Glomerular endothelial cell (primary cell): ENCODE measurements around the gene GALNT14. TPM values are rescaled to one million over a fixed set of nuclear protein-coding genes. Genes with fewer than 3 reads are reported as not detected.

Experiments used
- DNase-seq: peaks from one replicate; pipeline ENCODE4 v3.0.0-alpha.2; 2011; ENCODE audit warnings: low read depth, low spot score; ENCODE audit errors: extremely low read depth
- total RNA-seq: library from RNA; depleted of rRNA; stranded (reverse); fragments of >200 nt; gene quantifications from 2 replicates; pipeline ENCODE4 v1.2.3, GENCODE V29; 2015

The GALNT14 gene
- total RNA-seq, 1 donor from 2014 or later, result 17.0 TPM

- DNase-seq, result no peak
These were observed 1.5 kb downstream of the GALNT14 start for GRCh38 chr2:31136732-31137131.

DNA sequence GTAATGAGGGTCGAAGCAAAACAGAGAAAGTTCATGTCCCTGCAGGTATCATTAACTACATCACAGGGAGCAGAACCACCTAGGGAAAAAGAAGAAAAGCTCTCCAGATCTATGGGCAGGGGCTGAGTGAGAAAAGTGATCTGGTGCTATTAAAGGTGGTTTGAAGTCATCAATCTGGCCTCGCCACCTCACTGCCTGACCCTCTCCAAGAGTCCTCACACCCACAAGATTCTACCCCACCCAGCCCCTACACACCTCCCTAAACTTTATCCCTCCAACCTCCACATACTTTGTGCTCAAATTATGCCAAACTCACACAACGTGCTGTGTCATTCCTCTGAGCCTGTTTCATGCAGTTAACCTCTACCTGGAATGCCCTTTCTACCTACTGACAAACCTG is 2.2 kb downstream of the GALNT14 start:
- no peak for DNase-seq

- DNase-seq, result no peak
These were observed 3.8 kb downstream of the GALNT14 start for GRCh38 chr2:31134480-31134879.

DNA sequence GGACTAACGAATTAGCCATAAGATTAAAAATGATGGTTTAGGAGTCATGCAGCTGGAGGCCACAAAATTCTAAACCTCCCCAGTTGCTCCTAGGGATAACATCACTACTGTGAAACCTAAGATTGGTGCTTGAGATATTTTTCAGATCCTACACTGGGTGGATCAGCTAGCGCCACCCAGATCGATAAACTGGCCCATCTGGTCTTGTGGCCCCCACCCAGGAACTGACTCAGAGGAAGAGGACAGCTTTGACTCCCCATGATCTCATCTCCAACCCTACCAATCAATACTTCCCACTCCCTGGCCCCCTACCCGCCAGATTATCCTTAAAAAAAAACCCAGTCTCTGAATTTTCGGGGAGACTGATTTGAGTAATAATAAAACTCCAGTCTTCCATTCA is 5.5 kb downstream of the GALNT14 start:
- DNase-seq, result no peak

- no peak for DNase-seq
These were observed 6.4 kb downstream of the GALNT14 start for GRCh38 chr2:31131871-31132270.

DNA sequence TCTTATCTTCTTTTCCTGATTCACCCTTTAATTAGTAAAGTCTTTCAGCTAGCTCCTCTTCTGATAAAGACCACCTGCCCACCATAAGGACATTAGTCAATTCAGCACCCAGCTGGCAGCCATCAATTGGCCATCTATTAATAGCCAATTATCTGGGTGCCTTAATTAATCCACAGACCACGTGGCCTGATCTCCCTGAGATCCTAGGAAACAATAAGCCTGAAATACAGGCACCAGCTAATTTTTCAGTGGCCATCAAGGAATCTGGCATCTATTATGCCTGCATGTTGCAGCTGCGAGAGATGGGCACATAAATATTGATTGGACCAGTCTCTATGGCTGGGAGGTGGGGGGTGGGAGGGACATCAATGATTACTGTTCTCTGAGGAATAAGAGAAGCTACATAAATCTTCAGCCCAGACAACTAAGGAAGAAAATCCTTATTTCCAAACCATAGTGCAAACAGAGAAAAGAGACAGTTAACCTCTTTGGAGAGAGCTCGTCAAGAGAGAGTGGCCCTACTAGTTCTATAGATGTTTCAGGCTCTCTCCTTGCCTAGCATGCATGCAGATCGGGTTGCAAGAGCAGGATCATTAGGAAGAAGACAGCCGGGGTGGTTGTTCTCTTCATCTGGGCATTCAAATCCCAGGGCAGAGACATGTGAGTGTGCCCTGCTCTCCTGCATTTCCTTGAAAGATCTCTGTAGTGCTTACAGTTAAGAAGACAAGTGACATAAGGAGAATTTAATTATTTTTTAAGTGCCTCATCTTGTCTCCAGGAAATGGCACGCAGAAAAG is 8.7 kb downstream of the GALNT14 start:
- DNase-seq, result no peak

GRCh38 chr2:31127931-31128330 is 10.3 kb downstream of the GALNT14 start:
- DNase-seq, result no peak

GRCh38 chr2:31125918-31126695 is 12.1 kb downstream of the GALNT14 start:
- DNase-seq, result no peak

DNA sequence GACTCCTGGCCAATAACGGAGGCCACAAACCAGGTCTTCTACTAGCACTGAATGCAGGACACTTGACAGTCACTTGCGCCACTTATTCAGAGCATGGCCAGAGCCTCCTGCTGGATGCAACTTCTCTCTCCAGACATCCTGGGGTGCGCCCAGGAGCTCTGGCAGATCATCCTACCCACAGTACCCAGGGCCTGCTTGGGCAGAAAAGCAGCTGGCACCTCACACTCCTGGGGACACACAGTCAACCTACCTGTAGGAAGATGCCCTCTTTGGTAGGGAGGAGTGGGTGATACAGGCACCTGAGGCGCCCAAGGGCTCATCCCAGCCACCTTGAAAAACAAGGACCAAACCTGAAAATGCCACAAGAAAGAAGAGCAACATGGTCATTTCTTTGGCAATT is 13.3 kb downstream of the GALNT14 start:
- DNase-seq, result no peak

- DNase-seq, result no peak
These were observed 16.1 kb downstream of the GALNT14 start for GRCh38 chr2:31122133-31122532.

GRCh38 chr2:31113765-31114164 is 24.5 kb downstream of the GALNT14 start:
- no peak for DNase-seq

GRCh38 chr2:31112544-31112943 is 25.7 kb downstream of the GALNT14 start:
- DNase-seq, result no peak

- no peak for DNase-seq
These were observed 27.2 kb downstream of the GALNT14 start for GRCh38 chr2:31110998-31111397.

GRCh38 chr2:31110431-31110830 is 27.8 kb downstream of the GALNT14 start:
- no peak for DNase-seq

DNA sequence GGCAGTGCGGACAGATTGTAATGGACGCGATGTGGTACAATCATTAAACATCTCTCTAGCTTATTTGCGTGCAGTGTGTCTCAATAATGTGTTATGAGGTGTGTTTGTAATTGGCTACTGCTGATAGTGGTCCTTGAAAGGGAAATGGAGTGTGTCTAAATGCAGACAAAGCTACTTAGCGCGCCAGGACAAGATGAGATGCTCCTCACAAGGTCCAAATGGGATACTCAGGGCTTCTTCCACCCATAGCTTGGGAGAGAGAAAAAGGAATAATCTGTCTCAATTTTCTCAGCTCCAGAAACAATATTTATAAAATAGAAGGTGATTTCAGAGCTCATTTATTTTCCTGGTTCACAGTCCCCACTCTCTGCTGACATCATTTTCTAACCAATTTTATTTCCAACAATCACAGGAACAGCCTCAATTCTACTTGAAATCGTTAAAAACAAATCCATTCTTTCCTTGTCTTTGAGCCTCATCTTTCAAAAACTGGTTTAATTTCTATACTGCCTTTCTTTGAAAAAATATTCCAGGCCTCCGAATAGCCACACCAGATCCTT is 28.5 kb downstream of the GALNT14 start:
- no peak for DNase-seq

GRCh38 chr2:31108561-31109286 is 29.5 kb downstream of the GALNT14 start:
- DNase-seq, result no peak

DNA sequence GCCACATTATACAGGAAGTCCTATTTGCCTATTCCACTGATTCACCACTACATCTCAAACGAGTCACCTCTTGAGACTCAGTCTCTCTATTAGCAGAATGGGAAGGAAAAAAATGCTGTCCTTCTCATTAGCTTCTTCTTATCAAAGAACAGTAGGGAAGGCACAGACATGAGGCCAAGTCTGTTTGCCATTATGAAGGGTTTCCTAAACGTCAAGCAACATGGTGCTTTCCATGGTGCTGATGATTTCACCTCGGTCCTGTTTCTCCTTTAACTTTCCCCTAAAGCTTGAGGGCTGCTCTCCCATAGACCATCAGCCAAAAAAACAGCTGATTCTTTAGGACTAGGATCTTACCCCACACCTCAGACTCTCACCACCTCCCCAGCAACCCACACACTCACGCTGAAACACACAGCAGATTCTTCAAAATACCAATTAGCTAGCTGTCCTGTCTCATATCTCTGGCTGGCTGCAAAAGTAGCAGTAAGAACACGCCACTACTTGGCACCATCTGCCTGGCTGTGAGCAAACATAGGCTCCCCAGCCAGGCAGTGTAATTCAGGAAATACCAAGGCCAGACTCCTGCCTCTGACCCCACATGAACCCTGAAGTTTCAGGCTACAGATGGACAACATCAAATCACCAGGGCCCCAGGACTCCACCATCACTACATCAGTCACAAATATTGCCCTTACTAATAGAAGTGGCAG is 30.5 kb downstream of the GALNT14 start:
- DNase-seq, result no peak

- no peak for DNase-seq
These were observed 36.5 kb downstream of the GALNT14 start for GRCh38 chr2:31101701-31102100.

DNA sequence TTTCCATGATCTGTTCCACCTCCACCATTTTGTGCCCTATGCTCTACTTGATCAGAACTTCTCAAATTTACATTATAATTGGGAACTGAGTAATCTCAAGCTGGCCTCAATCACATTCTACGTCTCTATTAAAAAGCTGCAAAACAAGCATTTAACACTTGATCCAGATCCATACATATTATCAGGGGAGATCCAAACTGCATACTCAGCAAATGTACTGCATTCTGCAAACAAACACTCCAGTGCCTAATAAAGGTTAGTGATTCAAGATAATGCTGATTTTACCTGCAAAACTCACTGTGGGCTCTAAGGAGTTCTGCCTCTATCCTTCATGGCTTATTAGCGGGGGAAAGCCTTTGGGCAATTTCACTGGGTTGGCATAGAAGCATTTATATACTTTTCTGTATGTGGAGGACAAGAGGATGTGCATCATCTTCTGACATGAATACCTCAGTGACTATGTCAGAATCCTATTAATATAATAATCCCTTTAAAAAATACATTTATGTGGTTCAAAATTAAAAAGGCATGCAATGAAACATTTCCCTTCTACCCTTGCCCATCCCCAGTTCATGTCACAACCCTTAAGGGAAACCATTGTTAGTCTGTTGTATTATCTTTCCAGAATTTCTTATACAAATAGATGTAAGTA is 40.2 kb downstream of the GALNT14 start:
- no peak for DNase-seq

DNA sequence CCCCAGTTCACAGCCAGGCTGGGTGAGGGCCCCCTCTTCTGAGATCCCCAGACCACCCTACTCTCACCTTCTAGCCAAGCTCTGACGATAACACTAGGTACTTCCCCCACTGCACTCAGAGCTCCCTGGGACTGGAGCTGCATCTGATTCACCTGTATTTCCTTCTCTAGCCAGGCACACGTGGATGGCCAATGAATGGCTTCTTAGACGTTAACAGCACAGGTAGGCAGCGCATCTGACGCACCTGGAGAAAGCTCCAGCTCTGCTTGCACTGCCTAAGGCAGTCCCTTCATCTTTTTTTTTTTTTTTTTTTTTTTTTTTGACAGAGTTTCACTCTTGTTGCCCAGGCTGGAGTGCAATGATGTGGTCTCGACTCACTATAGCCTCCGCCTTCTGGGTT is 48.1 kb downstream of the GALNT14 start:
- no peak for DNase-seq
